Upper lobe of left lung (tissue), 6 donors: ENCODE measurements around the gene FCRL6. TPM values are rescaled to one million over a fixed set of nuclear protein-coding genes. Genes with fewer than 3 reads are reported as not detected.
A peak's percentile ranks its signal among the peaks of the same experiment; 100 is the strongest.

ENCODE experiments used
- ATAC-seq, 2 donors: fragments of 200-7000 bp; cut with Tn5 transposase; one replicate each; pipeline ENCODE4 v1.9.1; 2022; ENCODE audit warnings: mild to moderate bottlenecking in 2 of 2, moderate library complexity in 2 of 2; ENCODE audit not compliant: low FRiP score in 2 of 2
- DNase-seq, 2 donors: peaks; one replicate each; pipeline ENCODE4 v3.0.0-alpha.2; 2019 to 2020
- H3K27ac ChIP-seq, 4 donors: fragments of 200-600 bp; sonication (generic); one replicate each; pipeline ENCODE4 v1.5.1; 2016 to 2019
- H3K27me3 ChIP-seq, 4 donors: fragments of 200-600 bp; sonication (generic); one replicate each; pipeline ENCODE4 v1.5.1; 2017 to 2019
- H3K36me3 ChIP-seq, 4 donors: fragments of 200-600 bp; sonication (generic); one replicate each; pipeline ENCODE4 v1.5.1; 2016 to 2019
- H3K4me1 ChIP-seq, 4 donors: fragments of 200-600 bp; sonication (generic); one replicate each; pipeline ENCODE4 v1.5.1; 2018 to 2019
- H3K4me3 ChIP-seq, 4 donors: fragments of 200-600 bp; sonication (generic); one replicate each; pipeline ENCODE4 v1.5.1; 2017 to 2019; ENCODE audit warnings: mild to moderate bottlenecking in 2 of 4, moderate library complexity in 1 of 4
- H3K9me3 ChIP-seq, 4 donors: fragments of 200-600 bp; sonication (generic); one replicate each; pipeline ENCODE4 v1.5.1; 2018 to 2019
- CTCF ChIP-seq, 6 experiments: fragments of 450-650 bp in 4 of 6; fragments of 200-600 bp in 2 of 6; sonication (generic) in 2 of 6; IDR thresholded peaks; one replicate each; pipeline ENCODE4 v1.5.1; 2016 to 2019; ENCODE audit warnings: antibody characterized with exemption in 6 of 6
- EP300 ChIP-seq, 4 donors: sonication (generic); formaldehyde crosslinking; IDR thresholded peaks; one replicate each; pipeline ENCODE4 v1.5.1; 2017; ENCODE audit warnings: antibody characterized with exemption in 4 of 4, control low read depth in 2 of 4
- POLR2A ChIP-seq, 4 donors: fragments of 450-650 bp; IDR thresholded peaks; one replicate each; pipeline ENCODE4 v1.5.1; 2016 to 2017; ENCODE audit warnings: antibody characterized with exemption in 4 of 4, mild to moderate bottlenecking in 2 of 4
- POLR2AphosphoS5 ChIP-seq, 2 donors: sonication (generic); formaldehyde crosslinking; IDR thresholded peaks; one replicate each; pipeline ENCODE4 v1.5.1; 2017; ENCODE audit warnings: antibody characterized with exemption in 2 of 2
- WGBS, 2 donors: methylation state at CpG; one replicate each; pipeline ENCODE4 v1.1.5; 2017 to 2018; 5-methylcytosine and 5-hydroxymethylcytosine counted together
- total RNA-seq, 6 donors: library from RNA; depleted of rRNA in 4 of 6; stranded (reverse); fragments of >200 nt in 4 of 6; gene quantifications; one replicate each; pipeline versions ENCODE4 v1.1.0 to v1.2.1, GENCODE V29; 2016 to 2021
- donor health status: DM: no; HTN: no; CAD: no; lungs with moderate emphysema.
- donor health status: DM: no; HTN: yes; CAD: no; lungs with severe emphysema.

Gene FCRL6
- total RNA-seq, 6 donors from 2014 or later, result 1.8 to 5.2 (median 3.0) TPM

DNA sequence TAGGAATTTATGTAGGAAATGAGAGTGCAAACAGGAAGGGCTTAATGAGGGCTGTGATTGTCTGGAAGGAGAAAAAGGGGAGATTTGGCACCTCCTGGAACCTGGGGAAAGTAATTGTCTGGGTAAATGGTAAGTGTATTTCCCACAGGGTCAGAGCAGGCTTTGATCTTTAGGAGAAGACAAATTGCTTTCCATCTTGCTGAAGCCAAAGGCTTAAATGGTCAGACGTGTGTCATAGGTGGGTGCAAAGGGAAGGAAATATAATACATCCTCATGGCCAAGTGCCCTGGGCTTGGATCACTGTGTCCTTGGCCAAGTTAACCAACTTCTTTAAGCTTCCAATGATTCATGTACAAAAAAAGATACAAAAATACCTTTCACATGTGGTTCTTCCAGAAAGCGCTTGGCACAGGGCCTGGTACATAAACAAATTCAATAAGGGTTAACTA is 22.7 kb upstream of the FCRL6 start:
- WGBS, 2 donors, result 58% methylated on average over 2 of the region's 2 CpGs
- no peak for DNase-seq
- peak in 3 of 4 donors; percentile 23 to 46 (median 36) for TF ChIP-seq EP300 (IDR thresholded peaks at IDR 0.05)
- TF ChIP-seq POLR2A (IDR thresholded peaks at IDR 0.05), result no peak
- TF ChIP-seq CTCF (IDR thresholded peaks at IDR 0.05), result no peak
- TF ChIP-seq POLR2AphosphoS5 (IDR thresholded peaks at IDR 0.05), result peak; percentile 20 to 81
- no peak for ATAC-seq
- H3K27me3 ChIP-seq, result no peaks in the 10 kb centered on the region
- H3K9me3 ChIP-seq, result no peaks in the 10 kb centered on the region
- no peak overlapping the region for H3K4me3 ChIP-seq
- H3K36me3 ChIP-seq, result no peaks in the 10 kb centered on the region
- H3K4me1 ChIP-seq, result peaks cover 18 to 27% (median 22%) of the 10 kb centered on the region in 4 donors
- peak overlapping the region; percentile 28 to 84 (median 71) for H3K27ac ChIP-seq

DNA sequence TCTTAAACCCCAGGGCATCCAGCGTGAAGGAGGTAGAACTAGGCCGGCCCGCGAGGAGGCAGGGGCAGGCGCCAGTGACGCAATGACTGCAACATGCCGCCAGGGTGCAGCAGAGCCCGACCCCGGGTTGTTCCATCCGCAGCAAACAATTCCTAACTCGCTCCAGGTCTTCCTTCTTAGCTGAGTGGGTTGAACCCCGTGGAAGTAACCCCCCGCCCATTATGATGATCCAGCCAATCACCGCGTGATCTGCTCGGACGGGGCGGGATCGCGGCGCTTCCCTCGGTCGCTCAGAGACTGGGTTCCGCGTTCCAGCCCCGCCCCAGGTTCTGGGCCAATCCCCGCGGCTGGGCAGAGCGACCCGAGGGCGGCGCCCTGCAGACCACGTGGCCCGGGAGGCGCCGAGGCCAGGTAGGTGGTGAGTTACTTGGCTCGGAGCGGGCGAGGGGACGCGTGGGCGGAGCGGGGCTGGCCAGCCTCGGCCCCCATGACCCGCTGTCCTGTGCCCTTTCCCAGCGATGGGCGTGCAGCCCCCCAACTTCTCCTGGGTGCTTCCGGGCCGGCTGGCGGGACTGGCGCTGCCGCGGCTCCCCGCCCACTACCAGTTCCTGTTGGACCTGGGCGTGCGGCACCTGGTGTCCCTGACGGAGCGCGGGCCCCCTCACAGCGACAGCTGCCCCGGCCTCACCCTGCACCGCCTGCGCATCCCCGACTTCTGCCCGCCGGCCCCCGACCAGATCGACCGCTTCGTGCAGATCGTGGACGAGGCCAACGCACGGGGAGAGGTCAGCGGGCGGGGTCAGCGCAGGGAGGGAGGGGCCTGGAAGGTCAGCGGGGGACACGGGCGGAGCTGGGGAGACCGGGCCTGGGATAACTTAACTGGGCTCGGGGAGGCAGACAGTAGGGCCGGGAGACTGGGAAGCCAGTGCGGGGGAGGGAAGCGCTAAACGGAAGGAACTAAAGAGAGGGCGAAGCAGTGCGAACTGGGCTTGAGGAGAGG is 21.3 kb upstream of the FCRL6 start, which contains the start of gene DUSP23:
TSS of gene DUSP23 (plus strand) at position 380 of the 1,000 bp plus-strand sequence. CDS start at position 519, 139 bp downstream.
- DNase-seq, result peak; percentile 98
- Histone ChIP-seq H3K27ac (peak within 1 kb of the TSS; percentile 84 to 93 (median 88)), H3K36me3 (no peaks in the 10 kb centered on the region), H3K9me3 (no peaks in the 10 kb centered on the region), H3K4me1 (peaks cover 18 to 23% (median 21%) of the 10 kb centered on the region in 4 donors), H3K4me3 (peak within 1 kb of the TSS; percentile 85 to 99 (median 94)), H3K27me3 (no peaks in the 10 kb centered on the region)
- TF ChIP-seq POLR2A (IDR thresholded peaks at IDR 0.05), result peak in 3 of 4 donors; percentile 67 to 96 (median 70)
- no peak for TF ChIP-seq EP300 (IDR thresholded peaks at IDR 0.05)
- TF ChIP-seq CTCF (IDR thresholded peaks at IDR 0.05), result peak; percentile 92 to 98 (median 96)
- peak; percentile 81 to 87 for TF ChIP-seq POLR2AphosphoS5 (IDR thresholded peaks at IDR 0.05)
- ATAC-seq, result peak; percentile 98 to 99
- WGBS, 2 donors, result 1 to 2% methylated on average over 26 to 42 of the region's 88 CpGs

DNA sequence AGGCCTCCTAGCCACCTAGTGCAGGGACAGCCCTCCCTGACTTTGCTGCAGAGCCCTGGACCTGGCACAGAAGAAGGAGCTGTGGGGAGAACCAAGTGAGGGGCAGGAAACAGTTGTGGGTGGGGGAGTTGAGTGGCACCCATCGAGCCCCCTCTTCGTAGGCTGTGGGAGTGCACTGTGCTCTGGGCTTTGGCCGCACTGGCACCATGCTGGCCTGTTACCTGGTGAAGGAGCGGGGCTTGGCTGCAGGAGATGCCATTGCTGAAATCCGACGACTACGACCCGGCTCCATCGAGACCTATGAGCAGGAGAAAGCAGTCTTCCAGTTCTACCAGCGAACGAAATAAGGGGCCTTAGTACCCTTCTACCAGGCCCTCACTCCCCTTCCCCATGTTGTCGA is 20.2 kb upstream of the FCRL6 start:
- WGBS, 2 donors, result 92 to 95% methylated on average over 12 of the region's 12 CpGs
- Histone ChIP-seq H3K27me3 (no peaks in the 10 kb centered on the region), H3K36me3 (no peaks in the 10 kb centered on the region), H3K27ac (peak overlapping the region in 3 of 4 donors; percentile 84 to 93 (median 88)), H3K4me1 (peaks cover 18 to 23% (median 21%) of the 10 kb centered on the region in 4 donors), H3K4me3 (peak overlapping the region in 3 of 4 donors; percentile 85 to 98 (median 89)), H3K9me3 (no peaks in the 10 kb centered on the region)
- DNase-seq (no peak), ATAC-seq (no peak)
- no peak for TF ChIP-seq CTCF (IDR thresholded peaks at IDR 0.05)
- TF ChIP-seq POLR2A (IDR thresholded peaks at IDR 0.05), result no peak
- no peak for TF ChIP-seq POLR2AphosphoS5 (IDR thresholded peaks at IDR 0.05)
- TF ChIP-seq EP300 (IDR thresholded peaks at IDR 0.05), result no peak

DNA sequence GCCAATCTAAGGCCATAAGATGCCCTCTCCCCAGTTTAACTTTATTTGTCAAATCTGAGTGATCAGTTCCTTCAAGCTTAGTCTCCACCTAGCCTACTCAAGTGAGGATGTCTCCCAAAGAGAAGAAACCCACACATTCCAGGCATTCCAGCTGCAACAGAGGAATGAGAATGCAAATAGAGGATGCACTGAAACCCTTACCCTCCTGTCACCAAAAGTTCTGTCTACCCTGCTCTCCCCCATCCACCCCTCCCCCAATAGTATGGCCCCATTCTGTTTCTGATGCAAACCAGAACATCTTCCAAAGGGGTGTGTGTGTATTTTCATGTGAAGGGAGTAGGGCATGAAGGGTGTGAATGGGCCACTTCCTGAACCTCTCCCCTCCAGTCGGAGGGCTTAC is 18.4 kb upstream of the FCRL6 start:
- Histone ChIP-seq H3K27ac (no peak overlapping the region), H3K36me3 (no peaks in the 10 kb centered on the region), H3K27me3 (no peaks in the 10 kb centered on the region), H3K4me1 (peaks cover 18 to 23% (median 21%) of the 10 kb centered on the region in 4 donors), H3K4me3 (no peak overlapping the region), H3K9me3 (no peaks in the 10 kb centered on the region)
- ATAC-seq (no peak), DNase-seq (no peak)
- no peak for TF ChIP-seq POLR2A (IDR thresholded peaks at IDR 0.05)
- no peak for TF ChIP-seq POLR2AphosphoS5 (IDR thresholded peaks at IDR 0.05)
- TF ChIP-seq CTCF (IDR thresholded peaks at IDR 0.05), result no peak
- no peak for TF ChIP-seq EP300 (IDR thresholded peaks at IDR 0.05)
- WGBS, 2 donors, result 57 to 69% methylated on average over 1 of the region's 1 CpG
